Measurements from ENCODE around the gene KANSL1L. TPM values are rescaled to one million over a fixed set of nuclear protein-coding genes. Genes with fewer than 3 reads are reported as not detected.
A peak's percentile ranks its signal among the peaks of the same experiment; 100 is the strongest.

KANSL1L gene
- total and polyA plus RNA-seq, 2 donors (not counting 1 experiment from before 2014, with no cell fraction given) = 7.3 to 26.1 TPM

- Histone ChIP-seq H3K4me1 (ENCODE audit: control insufficient read depth, extremely low read depth, insufficient read depth, low read length) (peaks cover 2% of the 10 kb centered on the region), H3K9me3 (ENCODE audit: control insufficient read depth, insufficient read depth, low read depth, low read length) (no peaks in the 10 kb centered on the region), H3K4me3 (replicated peaks in 1 of 4; ENCODE audit: control extremely low read depth in 1 of 4, insufficient read depth in 1 of 4, low read depth in 3 of 4, low read length in 4 of 4) (no peak overlapping the region), H3K79me2 (ENCODE audit: control insufficient read depth, insufficient read depth, low read length) (peaks cover 31% of the 10 kb centered on the region), H3K27me3 (ENCODE audit: control insufficient read depth, insufficient read depth, low read length) (no peaks in the 10 kb centered on the region), H3K36me3 (ENCODE audit: control insufficient read depth, insufficient read depth, low read length) (no peaks in the 10 kb centered on the region), H4K20me1 (ENCODE audit: control insufficient read depth, extremely low read depth, insufficient read depth, low read length) (no peaks in the 10 kb centered on the region), H3K27ac (ENCODE audit: insufficient read depth, low read length) (peak overlapping the region; percentile 6), H2AFZ (ENCODE audit: low read length) (no peak overlapping the region), H3K4me2 (ENCODE audit: extremely low read depth, insufficient read depth, low read length) (peak overlapping the region; percentile 54), H3K9ac (ENCODE audit: insufficient read depth, low read length) (no peak overlapping the region)
- peak; percentile 37 to 69 for DNase-seq (ENCODE audit: low read depth in 2 of 2)
- TF ChIP-seq CTCF (conservative IDR thresholded peaks at IDR 0.05 in 1 of 2, IDR thresholded peaks at IDR 0.05 in 1 of 2; ENCODE audit: low read depth in 1 of 2, low read length in 2 of 2) = no peak
- TF ChIP-seq EZH2 (IDR thresholded peaks at IDR 0.05; ENCODE audit: low read length, missing control alignments) = no peak
Observed at GRCh38 chr2:210167227-210167626, 4.0 kb downstream of the KANSL1L start.

- TF ChIP-seq EZH2 (IDR thresholded peaks at IDR 0.05; ENCODE audit: low read length, missing control alignments) (no peak), CTCF (conservative IDR thresholded peaks at IDR 0.05 in 1 of 2, IDR thresholded peaks at IDR 0.05 in 1 of 2; ENCODE audit: low read depth in 1 of 2, low read length in 2 of 2) (no peak)
- Histone ChIP-seq H4K20me1 (ENCODE audit: control insufficient read depth, extremely low read depth, insufficient read depth, low read length) (no peaks in the 10 kb centered on the region), H3K4me2 (ENCODE audit: extremely low read depth, insufficient read depth, low read length) (no peak overlapping the region), H3K36me3 (ENCODE audit: control insufficient read depth, insufficient read depth, low read length) (no peaks in the 10 kb centered on the region), H3K79me2 (ENCODE audit: control insufficient read depth, insufficient read depth, low read length) (peaks cover 16% of the 10 kb centered on the region), H3K4me3 (replicated peaks in 1 of 4; ENCODE audit: control extremely low read depth in 1 of 4, insufficient read depth in 1 of 4, low read depth in 3 of 4, low read length in 4 of 4) (no peak overlapping the region), H3K27ac (ENCODE audit: insufficient read depth, low read length) (no peak overlapping the region), H3K4me1 (ENCODE audit: control insufficient read depth, extremely low read depth, insufficient read depth, low read length) (no peaks in the 10 kb centered on the region), H3K27me3 (ENCODE audit: control insufficient read depth, insufficient read depth, low read length) (no peaks in the 10 kb centered on the region), H3K9me3 (ENCODE audit: control insufficient read depth, insufficient read depth, low read depth, low read length) (no peaks in the 10 kb centered on the region), H3K9ac (ENCODE audit: insufficient read depth, low read length) (no peak overlapping the region), H2AFZ (ENCODE audit: low read length) (no peak overlapping the region)
- DNase-seq (ENCODE audit: low read depth in 2 of 2) = no peak
Observed at GRCh38 chr2:210162466-210163124, 8.6 kb downstream of the KANSL1L start.

DNA sequence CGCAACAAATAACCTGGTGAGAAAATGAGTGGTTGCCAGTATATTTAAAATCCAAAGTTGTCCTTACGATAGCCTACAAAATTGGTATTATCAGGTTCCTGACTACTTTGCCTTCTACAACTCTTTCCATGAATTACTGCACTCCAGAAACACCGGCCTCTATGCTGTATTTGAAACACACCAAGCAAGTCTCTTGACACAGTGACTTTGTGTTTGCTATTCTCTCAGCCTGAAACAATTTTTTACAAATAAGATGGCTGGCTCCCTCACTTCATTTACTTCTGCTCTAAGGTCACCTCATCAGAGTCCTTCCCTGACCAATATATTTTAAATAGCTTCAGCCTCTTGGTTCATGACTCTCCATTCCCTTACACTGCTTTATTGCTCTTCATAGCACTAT lies 12.2 kb downstream of the KANSL1L start:
- no peaks in the 10 kb centered on the region for H3K36me3 ChIP-seq (ENCODE audit: control insufficient read depth, insufficient read depth, low read length)
- no peak overlapping the region for H3K27ac ChIP-seq (ENCODE audit: insufficient read depth, low read length)
- no peak overlapping the region for H3K4me2 ChIP-seq (ENCODE audit: extremely low read depth, insufficient read depth, low read length)
- no peak overlapping the region for H3K9ac ChIP-seq (ENCODE audit: insufficient read depth, low read length)
- no peak for DNase-seq (ENCODE audit: low read depth in 2 of 2)
- H4K20me1 ChIP-seq (ENCODE audit: control insufficient read depth, extremely low read depth, insufficient read depth, low read length) = no peaks in the 10 kb centered on the region
- no peaks in the 10 kb centered on the region for H3K79me2 ChIP-seq (ENCODE audit: control insufficient read depth, insufficient read depth, low read length)
- no peak overlapping the region for H3K4me3 ChIP-seq (replicated peaks in 1 of 4; ENCODE audit: control extremely low read depth in 1 of 4, insufficient read depth in 1 of 4, low read depth in 3 of 4, low read length in 4 of 4)
- H3K27me3 ChIP-seq (ENCODE audit: control insufficient read depth, insufficient read depth, low read length) = no peaks in the 10 kb centered on the region
- TF ChIP-seq CTCF (conservative IDR thresholded peaks at IDR 0.05 in 1 of 2, IDR thresholded peaks at IDR 0.05 in 1 of 2; ENCODE audit: low read depth in 1 of 2, low read length in 2 of 2) (no peak), EZH2 (IDR thresholded peaks at IDR 0.05; ENCODE audit: low read length, missing control alignments) (no peak)
- H3K9me3 ChIP-seq (ENCODE audit: control insufficient read depth, insufficient read depth, low read depth, low read length) = no peaks in the 10 kb centered on the region
- no peak overlapping the region for H2AFZ ChIP-seq (ENCODE audit: low read length)
- H3K4me1 ChIP-seq (ENCODE audit: control insufficient read depth, extremely low read depth, insufficient read depth, low read length) = no peaks in the 10 kb centered on the region

Data from fibroblast of lung (primary cell).